ENCODE data around the gene HMCN2.

DNA sequence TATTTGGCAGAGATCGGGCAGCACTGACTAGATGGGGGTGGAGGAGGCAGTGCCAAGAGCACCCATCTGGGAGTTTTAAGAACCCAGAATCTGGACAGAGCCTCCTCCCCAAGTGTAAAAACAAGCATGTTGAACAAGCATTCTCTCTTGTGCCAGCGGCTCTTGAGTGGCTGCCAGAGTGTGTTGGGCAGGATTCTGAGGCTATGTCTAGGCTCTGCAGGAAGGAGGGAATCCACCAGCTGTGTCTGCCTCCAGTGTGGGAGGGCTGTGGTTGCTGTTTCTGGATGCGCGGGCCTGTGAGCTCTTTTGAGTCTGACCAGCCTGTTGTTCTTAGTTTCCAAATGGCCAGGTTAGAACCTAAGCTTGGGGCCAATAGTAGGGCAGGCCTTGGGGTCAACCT lies 39.8 kb downstream of the HMCN2 start:
- TF ChIP-seq, protein P1, sequence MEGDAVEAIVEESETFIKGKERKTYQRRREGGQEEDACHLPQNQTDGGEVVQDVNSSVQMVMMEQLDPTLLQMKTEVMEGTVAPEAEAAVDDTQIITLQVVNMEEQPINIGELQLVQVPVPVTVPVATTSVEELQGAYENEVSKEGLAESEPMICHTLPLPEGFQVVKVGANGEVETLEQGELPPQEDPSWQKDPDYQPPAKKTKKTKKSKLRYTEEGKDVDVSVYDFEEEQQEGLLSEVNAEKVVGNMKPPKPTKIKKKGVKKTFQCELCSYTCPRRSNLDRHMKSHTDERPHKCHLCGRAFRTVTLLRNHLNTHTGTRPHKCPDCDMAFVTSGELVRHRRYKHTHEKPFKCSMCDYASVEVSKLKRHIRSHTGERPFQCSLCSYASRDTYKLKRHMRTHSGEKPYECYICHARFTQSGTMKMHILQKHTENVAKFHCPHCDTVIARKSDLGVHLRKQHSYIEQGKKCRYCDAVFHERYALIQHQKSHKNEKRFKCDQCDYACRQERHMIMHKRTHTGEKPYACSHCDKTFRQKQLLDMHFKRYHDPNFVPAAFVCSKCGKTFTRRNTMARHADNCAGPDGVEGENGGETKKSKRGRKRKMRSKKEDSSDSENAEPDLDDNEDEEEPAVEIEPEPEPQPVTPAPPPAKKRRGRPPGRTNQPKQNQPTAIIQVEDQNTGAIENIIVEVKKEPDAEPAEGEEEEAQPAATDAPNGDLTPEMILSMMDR (IDR thresholded peaks at IDR 0.05), result no peak
- TF ChIP-seq POLR2A (IDR thresholded peaks at IDR 0.05), result no peak
